Measurements from ENCODE around the gene STK25. TPM values are rescaled to one million over a fixed set of nuclear protein-coding genes. Genes with fewer than 3 reads are reported as not detected.

The STK25 gene
- polyA plus RNA-seq, 12 donors, result 205 to 317 (median 276) TPM; not detected in 1

Other genes with a start within 250 kb of the STK25 start
- 100 to 1,000 TPM; 322 to 777 (median 352) TPM for gene HDLBP, start 192.9 kb downstream of the STK25 start, polyA plus RNA-seq (ENCODE audit: insufficient read length in 12 of 12)
- 100 to 1,000 TPM in 11 of 12 donors, not detected in 1; 231 to 409 (median 348) TPM for gene SEPTIN2, start 192.7 kb downstream of the STK25 start, polyA plus RNA-seq (ENCODE audit: insufficient read length in 12 of 12)
- 100 to 1,000 TPM in 1 of 12 donors, 10 to 100 TPM in 11; 30.2 to 179 (median 38.6) TPM for gene FARP2, start 152.3 kb downstream of the STK25 start, polyA plus RNA-seq (ENCODE audit: insufficient read length in 12 of 12)
- gene BOK, start 50.2 kb upstream of the STK25 start, polyA plus RNA-seq (ENCODE audit: insufficient read length in 12 of 12), result 10 to 100 TPM in 11 of 12 donors, not detected in 1; 25.0 to 77.5 (median 49.0) TPM
- 10 to 100 TPM in 11 of 12 donors, not detected in 1; 31.7 to 51.7 (median 36.8) TPM for gene THAP4, start 128.6 kb upstream of the STK25 start, polyA plus RNA-seq (ENCODE audit: insufficient read length in 12 of 12)
- gene ATG4B, start 129.1 kb upstream of the STK25 start, polyA plus RNA-seq (ENCODE audit: insufficient read length in 12 of 12), result 10 to 100 TPM in 11 of 12 donors, not detected in 1; 37.2 to 66.5 (median 50.2) TPM
- gene DTYMK, start 178.2 kb upstream of the STK25 start, polyA plus RNA-seq (ENCODE audit: insufficient read length in 12 of 12), result 10 to 100 TPM in 11 of 12 donors, not detected in 1; 19.5 to 40.7 (median 24.9) TPM
- gene ING5, start 193.5 kb upstream of the STK25 start, polyA plus RNA-seq (ENCODE audit: insufficient read length in 12 of 12), result 10 to 100 TPM in 11 of 12 donors, not detected in 1; 17.0 to 37.0 (median 23.5) TPM
- 10 to 100 TPM in 11 of 12 donors, not detected in 1; 14.2 to 34.5 (median 19.8) TPM for gene D2HGDH, start 226.0 kb upstream of the STK25 start, polyA plus RNA-seq (ENCODE audit: insufficient read length in 12 of 12)